K562 (cell line): ENCODE results near the gene MERTK. TPM values are rescaled to one million over a fixed set of nuclear protein-coding genes. Genes with fewer than 3 reads are reported as not detected.

Experiments used
- CEBPZ ChIP-seq: fragments of 150-350 bp; IDR thresholded peaks from 2 replicates; pipeline ENCODE4 v1.6.1; 2014; ENCODE audit warnings: low read depth, mild to moderate bottlenecking, low read length, borderline replicate concordance
- CHD7 ChIP-seq: fragments of 200-600 bp; sonication (generic); IDR thresholded peaks from one replicate; pipeline ENCODE4 v1.6.1; 2012; ENCODE audit warnings: mild to moderate bottlenecking, low read depth, low read length, inconsistent platforms
- ETV5 ChIP-seq: sonication (generic); formaldehyde crosslinking; IDR thresholded peaks from 2 replicates; pipeline ENCODE4 v1.4.0; 2020; ENCODE audit warnings: low read depth, mild to moderate bottlenecking, missing genetic modification reagents
- ZBTB12 ChIP-seq: fragments of 250-450 bp; sonication (Bioruptor Pico); IDR thresholded peaks from 2 replicates; pipeline ENCODE4 v1.4.0; 2020
- ZNF449 ChIP-seq: fragments of 250-450 bp; sonication (Bioruptor Pico); IDR thresholded peaks from 2 replicates; pipeline ENCODE4 v1.8.0; 2022; ENCODE audit warnings: moderate library complexity, mild to moderate bottlenecking, inconsistent platforms
- ZNF77 ChIP-seq: fragments of 250-450 bp; sonication (Bioruptor Pico); IDR thresholded peaks from 2 replicates; pipeline ENCODE4 v1.5.0; 2020
- polyA plus RNA-seq, 8 experiments: library from polyadenylated mRNA; depleted of rRNA in 4 of 8; stranded (reverse) in 5 of 8; unstranded in 3 of 8; fragments of >200 nt; fragmentation: Nextera tagmentation in 2 of 8; fragmentation: Illumina TruSeq in 1 of 8; extraction: Ambion mirVana in 2 of 8; extraction: Trizol in 1 of 8; gene quantifications; 2 replicates each; pipeline versions ENCODE4 v1.2.1 to v1.2.3, GENCODE V29; 2011 to 2014; ENCODE audit warnings: inconsistent platforms in 1 of 8, missing spikeins in 1 of 8
- total RNA-seq, 7 experiments: library from RNA; depleted of rRNA in 6 of 7; stranded (reverse); fragments of >200 nt in 6 of 7; fragmentation: Illumina TruSeq in 2 of 7; extraction: Trizol in 2 of 7; gene quantifications; 2 replicates each; pipeline versions ENCODE4 v1.2.1 to v1.2.3, GENCODE V29; 2011 to 2021; ENCODE audit warnings: low replicate concordance in 1 of 7

MERTK gene
- total and polyA plus RNA-seq, 9 of the 15 experiments (the other 6 are each of a cell fraction or from before 2014, with no cell fraction given): 0.23 to 1.6 (median 0.74) TPM

GRCh38 chr2:111919794-111920608 lies 21.6 kb downstream of the MERTK start (continued):
- TF ChIP-seq CHD7: no peak
- TF ChIP-seq ZNF77: no peak
- no peak for TF ChIP-seq ZNF449 (CRISPR knock-in tag)
- no peak for TF ChIP-seq CEBPZ
- no peak for TF ChIP-seq ZBTB12 (CRISPR knock-in tag)
- no peak for TF ChIP-seq ETV5 (CRISPR knock-in tag)
